Osteoblast (primary cell): Measurements from ENCODE around the gene WASF3. TPM values are rescaled to one million over a fixed set of nuclear protein-coding genes. Genes with fewer than 3 reads are reported as not detected.

Experiments used
- DNase-seq: peaks from one replicate; pipeline ENCODE4 v3.0.0; 2011; ENCODE audit warnings: low spot score, mixed read lengths; ENCODE audit not compliant: insufficient read length; ENCODE audit errors: missing footprints
- H2AFZ ChIP-seq: 2 replicates; pipeline ENCODE4 v1.6.0; 2011; ENCODE audit warnings: mild to moderate bottlenecking, low read length
- H3K27ac ChIP-seq: 2 replicates; pipeline ENCODE4 v1.5.1; 2011; ENCODE audit warnings: mild to moderate bottlenecking, low read depth, low read length, moderate library complexity
- H3K27me3 ChIP-seq: 2 replicates; pipeline ENCODE4 v1.6.0; 2012; ENCODE audit warnings: mild to moderate bottlenecking, control low read depth, inconsistent platforms, low read length, moderate library complexity; ENCODE audit not compliant: insufficient read depth
- H3K36me3 ChIP-seq: 2 replicates; pipeline ENCODE4 v1.5.1; 2011; ENCODE audit warnings: mild to moderate bottlenecking, low read length, control low read depth, moderate library complexity; ENCODE audit not compliant: insufficient read depth
- H3K4me1 ChIP-seq: 2 replicates; pipeline ENCODE4 v1.5.1; 2011; ENCODE audit warnings: mild to moderate bottlenecking, low read length, control low read depth, moderate library complexity; ENCODE audit not compliant: insufficient read depth
- H3K4me2 ChIP-seq: 2 replicates; pipeline ENCODE4 v1.6.0; 2011; ENCODE audit warnings: mild to moderate bottlenecking, low read length; ENCODE audit not compliant: insufficient read depth
- H3K4me3 ChIP-seq: fragments of 200-600 bp; sonication (generic); 3 replicates; pipeline ENCODE4 v1.5.1; 2012; ENCODE audit warnings: mild to moderate bottlenecking, low read length, inconsistent platforms; ENCODE audit not compliant: insufficient read depth
- H3K79me2 ChIP-seq: 2 replicates; pipeline ENCODE4 v1.6.0; 2012; ENCODE audit warnings: mild to moderate bottlenecking, low read length, control low read depth, inconsistent platforms; ENCODE audit not compliant: insufficient read depth
- H3K9me3 ChIP-seq: 2 replicates; pipeline ENCODE4 v1.5.1; 2011; ENCODE audit warnings: low read depth, low read length, control low read depth
- H4K20me1 ChIP-seq: 2 replicates; pipeline ENCODE4 v1.6.0; 2012; ENCODE audit warnings: mild to moderate bottlenecking, low read length, control low read depth; ENCODE audit not compliant: insufficient read depth
- total RNA-seq: library from RNA; depleted of rRNA; stranded (reverse); fragments of >200 nt; gene quantifications from 2 replicates; pipeline ENCODE4 v1.2.3, GENCODE V29; 2012
- TF ChIP-seq, protein P1 (sequence below): IDR thresholded peaks from 2 replicates; pipeline ENCODE4 v1.5.1; 2011; ENCODE audit warnings: mild to moderate bottlenecking, low read depth, low read length, moderate library complexity; ENCODE audit errors: extremely low read depth

WASF3 gene
- total RNA-seq, 1 donor: 23.5 TPM

DNA sequence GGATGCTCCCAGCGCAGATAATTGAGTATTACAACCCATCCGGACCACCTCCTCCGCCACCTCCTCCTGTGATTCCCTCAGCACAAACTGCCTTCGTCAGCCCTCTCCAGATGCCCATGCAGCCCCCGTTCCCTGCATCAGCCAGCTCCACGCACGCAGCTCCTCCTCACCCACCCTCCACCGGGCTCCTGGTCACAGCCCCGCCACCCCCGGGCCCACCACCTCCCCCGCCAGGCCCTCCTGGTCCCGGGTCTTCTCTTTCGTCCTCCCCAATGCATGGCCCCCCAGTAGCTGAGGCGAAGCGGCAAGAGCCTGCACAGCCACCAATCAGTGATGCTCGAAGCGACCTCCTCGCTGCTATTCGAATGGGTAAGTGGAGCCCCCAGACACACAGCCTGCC lies 125.1 kb downstream of the WASF3 start:
- no peaks in the 10 kb centered on the region for H3K27me3 ChIP-seq
- peaks cover 61% of the 10 kb centered on the region for H3K36me3 ChIP-seq
- no peak for DNase-seq
- H3K27ac ChIP-seq: no peak overlapping the region
- H3K79me2 ChIP-seq: no peaks in the 10 kb centered on the region
- H4K20me1 ChIP-seq: no peaks in the 10 kb centered on the region
- TF ChIP-seq, protein P1, sequence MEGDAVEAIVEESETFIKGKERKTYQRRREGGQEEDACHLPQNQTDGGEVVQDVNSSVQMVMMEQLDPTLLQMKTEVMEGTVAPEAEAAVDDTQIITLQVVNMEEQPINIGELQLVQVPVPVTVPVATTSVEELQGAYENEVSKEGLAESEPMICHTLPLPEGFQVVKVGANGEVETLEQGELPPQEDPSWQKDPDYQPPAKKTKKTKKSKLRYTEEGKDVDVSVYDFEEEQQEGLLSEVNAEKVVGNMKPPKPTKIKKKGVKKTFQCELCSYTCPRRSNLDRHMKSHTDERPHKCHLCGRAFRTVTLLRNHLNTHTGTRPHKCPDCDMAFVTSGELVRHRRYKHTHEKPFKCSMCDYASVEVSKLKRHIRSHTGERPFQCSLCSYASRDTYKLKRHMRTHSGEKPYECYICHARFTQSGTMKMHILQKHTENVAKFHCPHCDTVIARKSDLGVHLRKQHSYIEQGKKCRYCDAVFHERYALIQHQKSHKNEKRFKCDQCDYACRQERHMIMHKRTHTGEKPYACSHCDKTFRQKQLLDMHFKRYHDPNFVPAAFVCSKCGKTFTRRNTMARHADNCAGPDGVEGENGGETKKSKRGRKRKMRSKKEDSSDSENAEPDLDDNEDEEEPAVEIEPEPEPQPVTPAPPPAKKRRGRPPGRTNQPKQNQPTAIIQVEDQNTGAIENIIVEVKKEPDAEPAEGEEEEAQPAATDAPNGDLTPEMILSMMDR: no peak
- H3K4me3 ChIP-seq: no peak overlapping the region
- no peak overlapping the region for H2AFZ ChIP-seq
- H3K4me1 ChIP-seq: peaks cover 17% of the 10 kb centered on the region
- no peak overlapping the region for H3K4me2 ChIP-seq
- H3K9me3 ChIP-seq: no peaks in the 10 kb centered on the region

DNA sequence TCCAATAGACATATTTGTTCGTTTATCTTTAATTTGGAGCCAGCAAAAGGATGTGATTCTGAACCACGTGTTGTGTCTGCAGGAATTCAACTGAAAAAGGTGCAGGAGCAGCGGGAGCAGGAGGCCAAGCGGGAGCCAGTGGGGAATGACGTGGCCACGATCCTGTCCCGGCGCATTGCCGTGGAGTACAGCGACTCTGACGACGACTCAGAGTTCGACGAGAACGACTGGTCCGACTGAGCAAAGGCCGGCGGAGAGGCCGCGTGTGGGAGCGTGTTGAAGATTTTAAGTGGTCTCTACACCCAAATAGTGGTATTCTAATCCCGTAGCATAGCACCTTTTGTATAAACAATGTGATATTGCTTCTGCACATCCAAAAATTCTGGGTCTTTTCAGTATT lies 128.1 kb downstream of the WASF3 start:
- peaks cover 68% of the 10 kb centered on the region for H3K36me3 ChIP-seq

DNA sequence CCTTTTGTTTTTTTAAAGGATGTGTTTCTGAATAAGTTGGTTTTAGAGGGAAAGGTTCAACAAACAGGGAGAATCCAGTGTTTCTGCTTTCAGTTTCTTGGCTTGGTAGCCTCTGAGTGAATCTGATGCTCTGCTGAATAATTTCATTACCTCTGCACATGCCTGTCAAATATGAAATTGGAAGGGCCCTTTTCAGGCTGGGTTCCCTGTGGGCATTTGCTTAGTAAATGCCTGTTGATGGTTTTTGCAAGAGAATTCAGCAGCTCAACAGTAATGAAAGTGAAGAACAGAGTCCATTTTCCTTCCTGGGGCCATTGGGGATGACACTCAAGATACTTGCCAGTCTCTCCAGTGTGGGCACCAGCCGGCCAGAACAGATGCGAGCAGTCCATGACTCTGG lies 128.8 kb downstream of the WASF3 start:
- DNase-seq: no peak
- Histone ChIP-seq H3K27ac (no peak overlapping the region), H2AFZ (no peak overlapping the region), H3K27me3 (no peaks in the 10 kb centered on the region), H3K4me3 (no peak overlapping the region), H3K4me1 (no peaks in the 10 kb centered on the region), H3K4me2 (no peak overlapping the region), H4K20me1 (peaks cover 2% of the 10 kb centered on the region), H3K79me2 (no peaks in the 10 kb centered on the region), H3K36me3 (peaks cover 67% of the 10 kb centered on the region), H3K9me3 (no peaks in the 10 kb centered on the region)
- TF ChIP-seq, protein P1: no peak

More for the DNA sequence above, 128.1 kb downstream of the WASF3 start:
- no peak overlapping the region for H3K27ac ChIP-seq
- H3K4me2 ChIP-seq: no peak overlapping the region
- H4K20me1 ChIP-seq: peaks cover 2% of the 10 kb centered on the region
- H3K4me3 ChIP-seq: no peak overlapping the region
- no peak overlapping the region for H2AFZ ChIP-seq
- DNase-seq: no peak
- no peaks in the 10 kb centered on the region for H3K9me3 ChIP-seq
- no peaks in the 10 kb centered on the region for H3K27me3 ChIP-seq
- H3K79me2 ChIP-seq: no peaks in the 10 kb centered on the region
- TF ChIP-seq, protein P1: no peak
- peaks cover under 1% of the 10 kb centered on the region for H3K4me1 ChIP-seq

DNA sequence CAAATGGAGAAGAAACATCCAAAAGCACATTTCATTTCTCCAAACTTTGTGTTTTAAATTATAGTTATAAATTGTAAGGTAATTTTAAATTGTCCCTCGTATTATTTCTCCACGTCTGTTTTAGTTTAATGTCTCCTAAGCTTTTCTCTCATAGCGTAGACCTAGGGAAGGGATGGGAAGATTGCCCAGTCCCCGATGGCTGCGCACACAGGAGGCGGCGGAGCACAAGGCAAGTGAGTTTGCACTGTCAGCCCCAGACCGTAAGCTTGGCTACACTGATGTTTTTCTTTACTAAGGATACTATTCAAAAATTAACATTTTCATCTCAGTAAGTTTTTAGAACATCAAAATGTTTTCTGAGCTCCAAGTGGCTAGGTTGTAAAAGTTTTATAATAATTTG lies 130.8 kb downstream of the WASF3 start:
- Histone ChIP-seq H3K4me3 (no peak overlapping the region), H3K4me2 (no peak overlapping the region), H3K27ac (no peak overlapping the region), H3K4me1 (no peaks in the 10 kb centered on the region), H3K9me3 (no peaks in the 10 kb centered on the region), H3K36me3 (peaks cover 53% of the 10 kb centered on the region), H4K20me1 (peaks cover 2% of the 10 kb centered on the region), H3K27me3 (no peaks in the 10 kb centered on the region), H3K79me2 (no peaks in the 10 kb centered on the region), H2AFZ (no peak overlapping the region)
- DNase-seq: no peak
- TF ChIP-seq, protein P1: no peak
